Measurements from ENCODE around the gene SLC2A13.

The SLC2A13 gene

DNA sequence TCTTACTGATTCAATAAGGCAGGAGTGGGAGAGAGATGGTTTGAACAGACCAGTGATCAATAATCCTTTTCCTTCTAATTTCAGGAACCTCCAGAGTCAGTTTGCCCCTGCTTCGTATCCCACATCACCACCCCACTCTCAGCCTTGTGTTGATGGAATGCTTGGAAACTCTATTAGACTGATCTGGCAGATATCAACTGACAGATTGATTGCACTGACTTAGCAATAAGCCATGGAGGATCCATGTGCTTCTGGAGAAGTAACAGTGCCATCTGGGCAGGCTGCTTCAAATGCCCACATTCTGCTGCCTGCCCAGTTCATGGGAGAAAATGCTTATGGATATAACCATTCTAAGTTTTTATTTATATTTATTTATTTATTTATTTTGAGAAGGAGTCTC is 218.0 kb downstream of the SLC2A13 start:
- no peaks in the 10 kb centered on the region for H3K27me3 ChIP-seq (ENCODE audit: control insufficient read depth, insufficient read depth, low read length, poor library complexity, severe bottlenecking)
- no peaks in the 10 kb centered on the region for H3K4me1 ChIP-seq (ENCODE audit: control insufficient read depth, insufficient read depth, low read length)
- no peaks in the 10 kb centered on the region for H3K36me3 ChIP-seq (ENCODE audit: control insufficient read depth, insufficient read depth, low read length)
- H3K9me3 ChIP-seq (ENCODE audit: control insufficient read depth, low read length), result no peaks in the 10 kb centered on the region
- no peak overlapping the region for H3K4me3 ChIP-seq (ENCODE audit: insufficient read depth, low read depth, low read length)
- WGBS, 2 experiments, result 88 to 94% methylated on average over 1 of the region's 1 CpG
- no peak overlapping the region for H3K27ac ChIP-seq (ENCODE audit: insufficient read depth, low read depth, low read length, poor library complexity, severe bottlenecking)

DNA sequence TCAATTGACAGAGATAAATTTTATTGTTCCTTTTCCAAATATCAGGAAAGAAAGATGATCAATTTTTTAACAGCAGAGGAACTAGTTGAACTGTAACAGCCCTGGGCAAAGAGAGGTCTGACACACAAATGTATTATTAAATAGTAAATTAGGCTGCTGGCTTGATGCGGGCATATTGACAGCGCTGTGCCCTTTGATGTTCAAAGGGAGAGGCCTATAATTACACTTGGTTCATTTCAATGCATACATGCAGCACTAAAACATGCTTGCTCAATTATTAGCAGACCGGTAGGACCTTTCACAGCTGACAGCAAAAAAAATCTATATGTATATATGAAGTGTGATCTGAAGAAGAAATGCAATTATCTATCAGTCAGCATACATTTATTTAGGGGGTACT is 219.8 kb downstream of the SLC2A13 start:
- H3K27me3 ChIP-seq (ENCODE audit: control insufficient read depth, insufficient read depth, low read length, poor library complexity, severe bottlenecking), result no peaks in the 10 kb centered on the region
- H3K27ac ChIP-seq (ENCODE audit: insufficient read depth, low read depth, low read length, poor library complexity, severe bottlenecking), result no peak overlapping the region
- no peaks in the 10 kb centered on the region for H3K9me3 ChIP-seq (ENCODE audit: control insufficient read depth, low read length)
- H3K4me3 ChIP-seq (ENCODE audit: insufficient read depth, low read depth, low read length), result no peak overlapping the region
- 100% methylated on average over 2 of the region's 3 CpGs for WGBS, 2 experiments
- no peaks in the 10 kb centered on the region for H3K4me1 ChIP-seq (ENCODE audit: control insufficient read depth, insufficient read depth, low read length)
- no peaks in the 10 kb centered on the region for H3K36me3 ChIP-seq (ENCODE audit: control insufficient read depth, insufficient read depth, low read length)

- H3K27me3 ChIP-seq (ENCODE audit: control insufficient read depth, insufficient read depth, low read length, poor library complexity, severe bottlenecking), result no peaks in the 10 kb centered on the region
- 88 to 95% methylated on average over 2 of the region's 2 CpGs for WGBS, 2 experiments
- H3K36me3 ChIP-seq (ENCODE audit: control insufficient read depth, insufficient read depth, low read length), result no peaks in the 10 kb centered on the region
- H3K9me3 ChIP-seq (ENCODE audit: control insufficient read depth, low read length), result no peaks in the 10 kb centered on the region
- H3K27ac ChIP-seq (ENCODE audit: insufficient read depth, low read depth, low read length, poor library complexity, severe bottlenecking), result no peak overlapping the region
- H3K4me3 ChIP-seq (ENCODE audit: insufficient read depth, low read depth, low read length), result no peak overlapping the region
- no peaks in the 10 kb centered on the region for H3K4me1 ChIP-seq (ENCODE audit: control insufficient read depth, insufficient read depth, low read length)
These were observed 221.2 kb downstream of the SLC2A13 start for GRCh38 chr12:39884616-39885125.

GRCh38 chr12:39883411-39883810 is 222.5 kb downstream of the SLC2A13 start:
- H3K27me3 ChIP-seq (ENCODE audit: control insufficient read depth, insufficient read depth, low read length, poor library complexity, severe bottlenecking), result no peaks in the 10 kb centered on the region
- H3K27ac ChIP-seq (ENCODE audit: insufficient read depth, low read depth, low read length, poor library complexity, severe bottlenecking), result no peak overlapping the region
- H3K9me3 ChIP-seq (ENCODE audit: control insufficient read depth, low read length), result no peaks in the 10 kb centered on the region
- no peaks in the 10 kb centered on the region for H3K36me3 ChIP-seq (ENCODE audit: control insufficient read depth, insufficient read depth, low read length)
- no peaks in the 10 kb centered on the region for H3K4me1 ChIP-seq (ENCODE audit: control insufficient read depth, insufficient read depth, low read length)
- 89 to 100% methylated on average over 1 to 2 of the region's 2 CpGs for WGBS, 2 experiments
- no peak overlapping the region for H3K4me3 ChIP-seq (ENCODE audit: insufficient read depth, low read depth, low read length)

- no peaks in the 10 kb centered on the region for H3K27me3 ChIP-seq (ENCODE audit: control insufficient read depth, insufficient read depth, low read length, poor library complexity, severe bottlenecking)
- no peak overlapping the region for H3K27ac ChIP-seq (ENCODE audit: insufficient read depth, low read depth, low read length, poor library complexity, severe bottlenecking)
- peaks cover 5% of the 10 kb centered on the region for H3K4me1 ChIP-seq (ENCODE audit: control insufficient read depth, insufficient read depth, low read length)
- H3K4me3 ChIP-seq (ENCODE audit: insufficient read depth, low read depth, low read length), result no peak overlapping the region
- no peaks in the 10 kb centered on the region for H3K36me3 ChIP-seq (ENCODE audit: control insufficient read depth, insufficient read depth, low read length)
- H3K9me3 ChIP-seq (ENCODE audit: control insufficient read depth, low read length), result no peaks in the 10 kb centered on the region
These were observed 227.1 kb downstream of the SLC2A13 start for GRCh38 chr12:39878753-39879152.

DNA sequence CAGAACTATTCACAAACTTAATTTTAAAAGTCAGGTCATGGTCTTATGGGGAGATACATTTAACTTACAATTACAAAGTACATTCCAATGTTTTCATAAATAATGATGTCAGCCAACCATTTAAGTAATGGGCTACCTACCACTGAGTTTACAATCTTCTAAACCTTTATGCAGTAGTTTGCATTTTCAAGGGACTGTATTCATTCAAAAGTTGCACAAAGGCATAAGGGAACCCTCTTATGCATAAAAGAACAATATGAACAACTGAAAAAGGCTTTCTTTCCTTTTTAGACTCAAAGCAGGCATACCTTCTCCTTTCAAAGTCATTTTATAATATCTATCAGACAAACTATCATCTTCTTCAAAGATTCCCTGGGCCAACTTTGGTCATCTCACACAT is 230.2 kb downstream of the SLC2A13 start:
- Histone ChIP-seq H3K27me3 (ENCODE audit: control insufficient read depth, insufficient read depth, low read length, poor library complexity, severe bottlenecking) (no peaks in the 10 kb centered on the region), H3K4me1 (ENCODE audit: control insufficient read depth, insufficient read depth, low read length) (peaks cover 5% of the 10 kb centered on the region), H3K36me3 (ENCODE audit: control insufficient read depth, insufficient read depth, low read length) (no peaks in the 10 kb centered on the region), H3K9me3 (ENCODE audit: control insufficient read depth, low read length) (no peaks in the 10 kb centered on the region), H3K27ac (ENCODE audit: insufficient read depth, low read depth, low read length, poor library complexity, severe bottlenecking) (no peak overlapping the region), H3K4me3 (ENCODE audit: insufficient read depth, low read depth, low read length) (no peak overlapping the region)

- Histone ChIP-seq H3K36me3 (ENCODE audit: control insufficient read depth, insufficient read depth, low read length) (no peaks in the 10 kb centered on the region), H3K27me3 (ENCODE audit: control insufficient read depth, insufficient read depth, low read length, poor library complexity, severe bottlenecking) (no peaks in the 10 kb centered on the region), H3K4me3 (ENCODE audit: insufficient read depth, low read depth, low read length) (no peak overlapping the region), H3K9me3 (ENCODE audit: control insufficient read depth, low read length) (no peaks in the 10 kb centered on the region), H3K27ac (ENCODE audit: insufficient read depth, low read depth, low read length, poor library complexity, severe bottlenecking) (no peak overlapping the region), H3K4me1 (ENCODE audit: control insufficient read depth, insufficient read depth, low read length) (peaks cover 5% of the 10 kb centered on the region)
- WGBS, 2 experiments, result 81 to 93% methylated on average over 2 of the region's 2 CpGs
These were observed 231.1 kb downstream of the SLC2A13 start for GRCh38 chr12:39874785-39875184.

- no peak overlapping the region for H3K4me3 ChIP-seq (ENCODE audit: insufficient read depth, low read depth, low read length)
- 92% methylated on average over 1 of the region's 1 CpG; no CpG with 5 or more reads in 1 of the 2 experiments for WGBS, 2 experiments
- H3K27me3 ChIP-seq (ENCODE audit: control insufficient read depth, insufficient read depth, low read length, poor library complexity, severe bottlenecking), result no peaks in the 10 kb centered on the region
- no peaks in the 10 kb centered on the region for H3K36me3 ChIP-seq (ENCODE audit: control insufficient read depth, insufficient read depth, low read length)
- H3K4me1 ChIP-seq (ENCODE audit: control insufficient read depth, insufficient read depth, low read length), result peaks cover 5% of the 10 kb centered on the region
- H3K9me3 ChIP-seq (ENCODE audit: control insufficient read depth, low read length), result no peaks in the 10 kb centered on the region
- no peak overlapping the region for H3K27ac ChIP-seq (ENCODE audit: insufficient read depth, low read depth, low read length, poor library complexity, severe bottlenecking)
These were observed 232.8 kb downstream of the SLC2A13 start for GRCh38 chr12:39873065-39873464.

- Histone ChIP-seq H3K27ac (ENCODE audit: insufficient read depth, low read depth, low read length, poor library complexity, severe bottlenecking) (no peak overlapping the region), H3K36me3 (ENCODE audit: control insufficient read depth, insufficient read depth, low read length) (no peaks in the 10 kb centered on the region), H3K27me3 (ENCODE audit: control insufficient read depth, insufficient read depth, low read length, poor library complexity, severe bottlenecking) (no peaks in the 10 kb centered on the region), H3K4me3 (ENCODE audit: insufficient read depth, low read depth, low read length) (no peak overlapping the region), H3K9me3 (ENCODE audit: control insufficient read depth, low read length) (no peaks in the 10 kb centered on the region), H3K4me1 (ENCODE audit: control insufficient read depth, insufficient read depth, low read length) (peaks cover 5% of the 10 kb centered on the region)
- WGBS, 2 experiments, result 91 to 95% methylated on average over 3 of the region's 3 CpGs
These were observed 233.5 kb downstream of the SLC2A13 start for GRCh38 chr12:39872425-39872824.

- Histone ChIP-seq H3K27ac (ENCODE audit: insufficient read depth, low read depth, low read length, poor library complexity, severe bottlenecking) (no peak overlapping the region), H3K27me3 (ENCODE audit: control insufficient read depth, insufficient read depth, low read length, poor library complexity, severe bottlenecking) (no peaks in the 10 kb centered on the region), H3K4me3 (ENCODE audit: insufficient read depth, low read depth, low read length) (no peak overlapping the region), H3K4me1 (ENCODE audit: control insufficient read depth, insufficient read depth, low read length) (no peaks in the 10 kb centered on the region), H3K9me3 (ENCODE audit: control insufficient read depth, low read length) (no peaks in the 10 kb centered on the region), H3K36me3 (ENCODE audit: control insufficient read depth, insufficient read depth, low read length) (no peaks in the 10 kb centered on the region)
- WGBS, 2 experiments, result 100% methylated on average over 1 of the region's 1 CpG; no CpG with 5 or more reads in 1 of the 2 experiments
These were observed 237.6 kb downstream of the SLC2A13 start for GRCh38 chr12:39868328-39868725.
